Fibroblast of skin of left quadriceps (primary cell): Measurements from ENCODE around the gene KRT77.

Experiments used
- DNase-seq, 2 experiments: peaks; one replicate each; pipeline ENCODE4 v3.0.0-alpha.2; 2013; ENCODE audit warnings: low read depth in 2 of 2

Gene KRT77

GRCh38 chr12:52692254-52692653 lies 11.1 kb downstream of the KRT77 start:
- no peak for DNase-seq

GRCh38 chr12:52691841-52692150 lies 11.5 kb downstream of the KRT77 start:
- DNase-seq = no peak

GRCh38 chr12:52691076-52691840 lies 12.1 kb downstream of the KRT77 start:
- DNase-seq = no peak

GRCh38 chr12:52690351-52691075 lies 12.8 kb downstream of the KRT77 start:
- no peak for DNase-seq

GRCh38 chr12:52689936-52690335 lies 13.4 kb downstream of the KRT77 start:
- DNase-seq = no peak

- DNase-seq = no peak
Measured at GRCh38 chr12:52689239-52689638, 14.1 kb downstream of the KRT77 start.

GRCh38 chr12:52688481-52688880 lies 14.8 kb downstream of the KRT77 start:
- no peak for DNase-seq

GRCh38 chr12:52687497-52688385 lies 15.6 kb downstream of the KRT77 start:
- no peak for DNase-seq

GRCh38 chr12:52686756-52687487 lies 16.4 kb downstream of the KRT77 start:
- DNase-seq = no peak

GRCh38 chr12:52686063-52686462 lies 17.3 kb downstream of the KRT77 start:
- no peak for DNase-seq

GRCh38 chr12:52685406-52685890 lies 17.9 kb downstream of the KRT77 start:
- no peak for DNase-seq

GRCh38 chr12:52684431-52684830 lies 18.9 kb downstream of the KRT77 start:
- DNase-seq = no peak

GRCh38 chr12:52683575-52684300 lies 19.6 kb downstream of the KRT77 start:
- no peak for DNase-seq

GRCh38 chr12:52682938-52683574 lies 20.3 kb downstream of the KRT77 start:
- no peak for DNase-seq

GRCh38 chr12:52682381-52682660 lies 21.0 kb downstream of the KRT77 start:
- DNase-seq = no peak

GRCh38 chr12:52681526-52682380 lies 21.6 kb downstream of the KRT77 start:
- DNase-seq = no peak

- DNase-seq = no peak
Measured at GRCh38 chr12:52680363-52680762, 23.0 kb downstream of the KRT77 start, which contains the start of gene KRT1. Gene KRT1 (minus strand): TSS chr12:52680407. CDS start chr12:52680348, 59 bp downstream.

- DNase-seq = no peak
Measured at GRCh38 chr12:52679875-52680274, 23.4 kb downstream of the KRT77 start.

GRCh38 chr12:52677671-52678070 lies 25.7 kb downstream of the KRT77 start:
- no peak for DNase-seq

GRCh38 chr12:52677126-52677525 lies 26.2 kb downstream of the KRT77 start:
- DNase-seq = no peak
